SK-N-SH treated with all-trans-retinoic acid at 6 μM for 48 hours (cell line): ENCODE data around the gene FAR1.

Experiments
- ATAC-seq: fragments of 200-7000 bp; cut with Tn5 transposase; 3 replicates; pipeline ENCODE4 v1.9.1; 2020; ENCODE audit warnings: mild to moderate bottlenecking, moderate library complexity
- ARNTL ChIP-seq: fragments of 450-650 bp; formaldehyde crosslinking; IDR thresholded peaks from 2 replicates; pipeline ENCODE4 v1.5.0; 2020; ENCODE audit warnings: low read depth, mild to moderate bottlenecking, moderate library complexity, borderline replicate concordance
- BACH2 ChIP-seq: fragments of 250-450 bp; sonication (Bioruptor Pico); IDR thresholded peaks from 2 replicates; pipeline ENCODE4 v1.9.0; 2021; ENCODE audit warnings: mild to moderate bottlenecking, borderline replicate concordance
- CREB5 ChIP-seq: fragments of 250-450 bp; sonication (Bioruptor Pico); IDR thresholded peaks from 2 replicates; pipeline ENCODE4 v1.5.1; 2020; ENCODE audit warnings: low read depth, mild to moderate bottlenecking, moderate library complexity
- CSRNP3 ChIP-seq: fragments of 250-450 bp; sonication (Bioruptor Pico); IDR thresholded peaks from 2 replicates; pipeline ENCODE4 v1.5.1; 2021; ENCODE audit warnings: mild to moderate bottlenecking, moderate library complexity
- ESRRG ChIP-seq: fragments of 250-450 bp; sonication (Bioruptor Pico); IDR thresholded peaks from 2 replicates; pipeline ENCODE4 v1.6.1; 2021; ENCODE audit warnings: mild to moderate bottlenecking
- ISL1 ChIP-seq: fragments of 250-450 bp; sonication (Bioruptor Pico); IDR thresholded peaks from 2 replicates; pipeline ENCODE4 v2.1.2; 2022; ENCODE audit warnings: mild to moderate bottlenecking, moderate library complexity
- OSR1 ChIP-seq: fragments of 250-450 bp; sonication (Bioruptor Pico); IDR thresholded peaks from 2 replicates; pipeline ENCODE4 v1.8.0; 2022; ENCODE audit warnings: moderate library complexity, mild to moderate bottlenecking, inconsistent platforms
- PATZ1 ChIP-seq: fragments of 250-450 bp; sonication (Bioruptor Pico); IDR thresholded peaks from 2 replicates; pipeline ENCODE4 v1.8.0; 2020; ENCODE audit warnings: mild to moderate bottlenecking, moderate library complexity, borderline replicate concordance
- POU6F1 ChIP-seq: fragments of 250-450 bp; sonication (Bioruptor Pico); IDR thresholded peaks from 2 replicates; pipeline ENCODE4 v1.8.0; 2021; ENCODE audit warnings: low read depth, mild to moderate bottlenecking, moderate library complexity, borderline replicate concordance
- PPARA ChIP-seq: fragments of 250-450 bp; sonication (Bioruptor Pico); IDR thresholded peaks from 2 replicates; pipeline ENCODE4 v1.5.0; 2020; ENCODE audit warnings: mild to moderate bottlenecking, borderline replicate concordance
- RARB ChIP-seq: fragments of 250-450 bp; sonication (Bioruptor Pico); IDR thresholded peaks from 2 replicates; pipeline ENCODE4 v1.8.0; 2021; ENCODE audit warnings: mild to moderate bottlenecking, moderate library complexity
- TCF4 ChIP-seq: fragments of 250-450 bp; sonication (Bioruptor Pico); IDR thresholded peaks from 2 replicates; pipeline ENCODE4 v1.8.0; 2021; ENCODE audit warnings: mild to moderate bottlenecking, moderate library complexity, borderline replicate concordance
- TSHZ2 ChIP-seq: fragments of 250-450 bp; sonication (Bioruptor Pico); IDR thresholded peaks from 2 replicates; pipeline ENCODE4 v1.5.0; 2020; ENCODE audit warnings: mild to moderate bottlenecking, moderate library complexity
- ZC3H10 ChIP-seq: fragments of 250-450 bp; sonication (Bioruptor Pico); IDR thresholded peaks from 2 replicates; pipeline ENCODE4 v1.5.1; 2021; ENCODE audit warnings: mild to moderate bottlenecking, moderate library complexity
- ZFP3 ChIP-seq: fragments of 250-450 bp; sonication (Bioruptor Pico); IDR thresholded peaks from 2 replicates; pipeline ENCODE4 v1.5.0; 2020; ENCODE audit warnings: mild to moderate bottlenecking, moderate library complexity
- ZFP30 ChIP-seq: fragments of 450-650 bp; formaldehyde crosslinking; IDR thresholded peaks from 2 replicates; pipeline ENCODE4 v1.5.0; 2022; ENCODE audit warnings: mild to moderate bottlenecking, moderate library complexity
- ZNF565 ChIP-seq: fragments of 450-650 bp; formaldehyde crosslinking; conservative IDR thresholded peaks from 2 replicates; pipeline ENCODE4 v1.5.0; 2020; ENCODE audit warnings: low read depth, mild to moderate bottlenecking, moderate library complexity
- ZNF70 ChIP-seq: fragments of 450-650 bp; formaldehyde crosslinking; IDR thresholded peaks from 2 replicates; pipeline ENCODE4 v1.5.0; 2020; ENCODE audit warnings: mild to moderate bottlenecking, moderate library complexity
- ZNF8 ChIP-seq: fragments of 450-650 bp; formaldehyde crosslinking; IDR thresholded peaks from 2 replicates; pipeline ENCODE4 v1.5.0; 2020; ENCODE audit warnings: mild to moderate bottlenecking, moderate library complexity

Gene FAR1

GRCh38 chr11:13767471-13767870, 99.0 kb downstream of the FAR1 start:
- ATAC-seq: no peak
- TF ChIP-seq ZNF70 (no peak), TSHZ2 (no peak), ISL1 (CRISPR knock-in tag) (no peak), ZFP30 (no peak), ZNF8 (no peak), ESRRG (CRISPR knock-in tag) (no peak), ZNF565 (CRISPR knock-in tag) (no peak), RARB (CRISPR knock-in tag) (no peak), PPARA (CRISPR knock-in tag) (no peak), CREB5 (no peak), PATZ1 (CRISPR knock-in tag) (no peak), OSR1 (CRISPR knock-in tag) (no peak), ZC3H10 (CRISPR knock-in tag) (no peak), ZFP3 (CRISPR knock-in tag) (no peak), CSRNP3 (CRISPR knock-in tag) (no peak), ARNTL (CRISPR knock-in tag) (no peak), TCF4 (CRISPR knock-in tag) (no peak), POU6F1 (no peak), BACH2 (CRISPR knock-in tag) (no peak)

GRCh38 chr11:13769188-13769587, 100.7 kb downstream of the FAR1 start:
- TF ChIP-seq BACH2 (CRISPR knock-in tag) (no peak), ZFP3 (CRISPR knock-in tag) (no peak), ZNF70 (no peak), ESRRG (CRISPR knock-in tag) (no peak), CSRNP3 (CRISPR knock-in tag) (no peak), ZC3H10 (CRISPR knock-in tag) (no peak), CREB5 (no peak), ZNF8 (no peak)
- TF ChIP-seq, all 23 proteins: peak for 0
- no peak for ATAC-seq
